ENCODE results near the gene GRK3.

GRK3 gene

GRCh38 chr22:25745341-25746011 is 181.0 kb downstream of the GRK3 start:
- TF ChIP-seq MAX (IDR thresholded peaks at IDR 0.05; ENCODE audit: low read depth, low read length) (no peak), CTCF (IDR thresholded peaks at IDR 0.05; ENCODE audit: low read depth, low read length) (no peak), MYC (IDR thresholded peaks at IDR 0.05; ENCODE audit: low read depth, low read length) (no peak), POLR2A (IDR thresholded peaks at IDR 0.05; ENCODE audit: extremely low read depth, insufficient read length) (no peak)
- H3K4me3 ChIP-seq (ENCODE audit: low read depth, low read length), result no peak overlapping the region
- no peak for DNase-seq (ENCODE audit: low read depth)

DNA sequence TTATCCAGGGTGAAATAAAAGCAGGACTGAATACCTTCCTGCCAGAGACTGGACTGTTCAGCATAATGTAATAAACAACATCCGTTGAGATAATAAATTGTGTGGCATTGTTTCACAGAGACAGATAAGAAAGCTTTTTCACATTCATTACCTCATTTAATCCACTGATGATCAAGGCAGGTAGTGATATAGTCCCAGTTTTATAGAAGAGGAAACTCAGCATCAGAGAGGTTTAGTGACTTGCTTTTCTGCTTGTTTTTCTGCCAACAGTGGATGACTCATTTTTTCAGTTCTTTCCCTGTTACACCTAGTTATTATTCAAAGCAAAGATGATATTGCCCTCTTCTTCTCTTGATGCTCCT is 181.5 kb downstream of the GRK3 start:
- no peak for TF ChIP-seq MAX (IDR thresholded peaks at IDR 0.05; ENCODE audit: low read depth, low read length)
- TF ChIP-seq CTCF (IDR thresholded peaks at IDR 0.05; ENCODE audit: low read depth, low read length), result no peak
- TF ChIP-seq POLR2A (IDR thresholded peaks at IDR 0.05; ENCODE audit: extremely low read depth, insufficient read length), result no peak
- no peak for TF ChIP-seq MYC (IDR thresholded peaks at IDR 0.05; ENCODE audit: low read depth, low read length)
- no peak overlapping the region for H3K4me3 ChIP-seq (ENCODE audit: low read depth, low read length)
- no peak for DNase-seq (ENCODE audit: low read depth)

- DNase-seq (ENCODE audit: low read depth), result no peak
- no peak overlapping the region for H3K4me3 ChIP-seq (ENCODE audit: low read depth, low read length)
- TF ChIP-seq MAX (IDR thresholded peaks at IDR 0.05; ENCODE audit: low read depth, low read length), result no peak
- no peak for TF ChIP-seq CTCF (IDR thresholded peaks at IDR 0.05; ENCODE audit: low read depth, low read length)
- TF ChIP-seq MYC (IDR thresholded peaks at IDR 0.05; ENCODE audit: low read depth, low read length), result no peak
- no peak for TF ChIP-seq POLR2A (IDR thresholded peaks at IDR 0.05; ENCODE audit: extremely low read depth, insufficient read length)
Observed at GRCh38 chr22:25747245-25747944, 182.9 kb downstream of the GRK3 start.

DNA sequence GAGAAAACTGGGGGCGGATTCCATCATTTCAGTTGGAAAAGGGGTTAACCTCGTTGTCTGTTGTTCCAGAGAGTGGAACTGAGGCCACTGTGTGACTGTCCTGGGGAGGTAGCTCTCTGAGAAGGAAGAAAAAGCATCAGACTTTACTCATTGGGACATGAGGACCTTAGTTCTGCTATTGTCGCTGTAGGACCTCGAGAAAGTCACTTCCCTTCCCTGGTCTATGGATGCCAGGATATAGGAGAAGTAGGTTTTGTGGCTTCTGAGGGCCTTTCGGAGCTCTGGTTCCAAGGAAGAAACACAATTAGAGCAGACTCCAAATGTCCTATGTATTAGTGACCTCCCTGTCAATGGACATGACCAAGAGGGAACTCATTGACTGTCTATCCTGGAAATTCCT is 183.7 kb downstream of the GRK3 start:
- DNase-seq (ENCODE audit: low read depth), result no peak
- H3K4me3 ChIP-seq (ENCODE audit: low read depth, low read length), result no peak overlapping the region
- TF ChIP-seq MYC (IDR thresholded peaks at IDR 0.05; ENCODE audit: low read depth, low read length), result no peak
- TF ChIP-seq POLR2A (IDR thresholded peaks at IDR 0.05; ENCODE audit: extremely low read depth, insufficient read length), result no peak
- TF ChIP-seq CTCF (IDR thresholded peaks at IDR 0.05; ENCODE audit: low read depth, low read length), result no peak
- TF ChIP-seq MAX (IDR thresholded peaks at IDR 0.05; ENCODE audit: low read depth, low read length), result no peak

- no peak for DNase-seq (ENCODE audit: low read depth)
- TF ChIP-seq MYC (IDR thresholded peaks at IDR 0.05; ENCODE audit: low read depth, low read length) (no peak), MAX (IDR thresholded peaks at IDR 0.05; ENCODE audit: low read depth, low read length) (no peak), CTCF (IDR thresholded peaks at IDR 0.05; ENCODE audit: low read depth, low read length) (no peak), POLR2A (IDR thresholded peaks at IDR 0.05; ENCODE audit: extremely low read depth, insufficient read length) (no peak)
- no peak overlapping the region for H3K4me3 ChIP-seq (ENCODE audit: low read depth, low read length)
Observed at GRCh38 chr22:25748704-25749103, 184.2 kb downstream of the GRK3 start.
